Chondrocyte (in vitro differentiated cells): ENCODE data around the gene FAM163A. TPM values are rescaled to one million over a fixed set of nuclear protein-coding genes. Genes with fewer than 3 reads are reported as not detected.

ENCODE experiments used
- DNase-seq: peaks from one replicate; pipeline ENCODE4 v3.0.0; 2021; ENCODE audit warnings: mixed read lengths, low spot score
- H3K27ac Mint-ChIP-seq: one replicate; pipeline ENCODE4 v1.8.0; 2021; ENCODE audit warnings: mild to moderate bottlenecking, moderate library complexity, mixed read lengths; ENCODE audit not compliant: unreplicated experiment
- H3K27me3 Mint-ChIP-seq: 2 replicates; pipeline ENCODE4 v1.8.0; 2021; ENCODE audit warnings: low read depth, mixed read lengths
- H3K36me3 Mint-ChIP-seq: 2 replicates; pipeline ENCODE4 v1.8.0; 2021; ENCODE audit warnings: low read depth, mixed read lengths
- H3K4me1 Mint-ChIP-seq: 2 replicates; pipeline ENCODE4 v1.8.0; 2021; ENCODE audit warnings: low read depth, mild to moderate bottlenecking, mixed read lengths
- H3K4me3 Mint-ChIP-seq: one replicate; pipeline ENCODE4 v1.8.0; 2021; ENCODE audit warnings: mild to moderate bottlenecking, moderate library complexity, mixed read lengths; ENCODE audit not compliant: unreplicated experiment
- H3K9me3 Mint-ChIP-seq: 2 replicates; pipeline ENCODE4 v1.8.0; 2021; ENCODE audit warnings: low read depth, mixed read lengths
- CTCF ChIP-seq: fragments of 200-600 bp; sonication (generic); IDR thresholded peaks from 2 replicates; pipeline ENCODE4 v1.5.0; 2021; ENCODE audit warnings: antibody characterized with exemption, mild to moderate bottlenecking, moderate library complexity
- total RNA-seq: library from RNA; stranded (reverse); gene quantifications from 3 replicates; pipeline ENCODE4 v1.2.1, GENCODE V29; 2021

Gene FAM163A
- total RNA-seq, 1 donor from 2014 or later = not detected

GRCh38 chr1:179777731-179778130 lies 34.6 kb downstream of the FAM163A start:
- Mint-ChIP-seq H3K9me3 (peaks cover 4% of the 10 kb centered on the region), H3K4me3 (no peak overlapping the region), H3K27ac (no peak overlapping the region), H3K36me3 (no peaks in the 10 kb centered on the region), H3K4me1 (no peaks in the 10 kb centered on the region), H3K27me3 (peaks cover 27% of the 10 kb centered on the region)
- no peak for TF ChIP-seq CTCF
- DNase-seq = no peak

- no peaks in the 10 kb centered on the region for H3K36me3 Mint-ChIP-seq
- no peak for TF ChIP-seq CTCF
- peaks cover 36% of the 10 kb centered on the region for H3K27me3 Mint-ChIP-seq
- no peaks in the 10 kb centered on the region for H3K9me3 Mint-ChIP-seq
- no peak for DNase-seq
- no peaks in the 10 kb centered on the region for H3K4me1 Mint-ChIP-seq
- no peak overlapping the region for H3K4me3 Mint-ChIP-seq
- H3K27ac Mint-ChIP-seq = no peak overlapping the region
Measured at GRCh38 chr1:179779645-179780272, 36.7 kb downstream of the FAM163A start.

- no peaks in the 10 kb centered on the region for H3K36me3 Mint-ChIP-seq
- TF ChIP-seq CTCF = no peak
- H3K4me1 Mint-ChIP-seq = no peaks in the 10 kb centered on the region
- DNase-seq = no peak
- no peak overlapping the region for H3K27ac Mint-ChIP-seq
- peaks cover 45% of the 10 kb centered on the region for H3K27me3 Mint-ChIP-seq
- no peak overlapping the region for H3K4me3 Mint-ChIP-seq
- no peaks in the 10 kb centered on the region for H3K9me3 Mint-ChIP-seq
Measured at GRCh38 chr1:179781962-179782361, 38.9 kb downstream of the FAM163A start.

GRCh38 chr1:179785031-179785431 lies 41.9 kb downstream of the FAM163A start:
- no peak overlapping the region for H3K27ac Mint-ChIP-seq
- DNase-seq = no peak

GRCh38 chr1:179785728-179786127 lies 42.6 kb downstream of the FAM163A start:
- no peak for DNase-seq
- Mint-ChIP-seq H3K4me3 (no peak overlapping the region), H3K4me1 (no peaks in the 10 kb centered on the region), H3K27me3 (peaks cover 52% of the 10 kb centered on the region), H3K27ac (no peak overlapping the region), H3K9me3 (no peaks in the 10 kb centered on the region), H3K36me3 (no peaks in the 10 kb centered on the region)
- no peak for TF ChIP-seq CTCF

More at GRCh38 chr1:179785031-179785431, 41.9 kb downstream of the FAM163A start:
- H3K27me3 Mint-ChIP-seq = peaks cover 52% of the 10 kb centered on the region
- no peaks in the 10 kb centered on the region for H3K4me1 Mint-ChIP-seq
- H3K4me3 Mint-ChIP-seq = no peak overlapping the region
- no peaks in the 10 kb centered on the region for H3K36me3 Mint-ChIP-seq
- no peak for TF ChIP-seq CTCF
- no peaks in the 10 kb centered on the region for H3K9me3 Mint-ChIP-seq
